Measurements from ENCODE around the gene SUPT3H. TPM values are rescaled to one million over a fixed set of nuclear protein-coding genes. Genes with fewer than 3 reads are reported as not detected.

SUPT3H gene
- total and polyA plus RNA-seq, 4 experiments from 2014 or later: 11.8 to 13.6 (median 12.6) TPM

GRCh38 chr6:45327956-45328522 is 49.7 kb downstream of the SUPT3H start, which contains the start of gene RUNX2:
Gene RUNX2, plus strand, starts transcription at chr6:45328330. Its CDS starts 397 bp downstream, at chr6:45328727.
- no peak for DNase-seq
- CTCF ChIA-PET (ENCODE audit: partially characterized antibody): no interaction called here
- H3K4me1 ChIP-seq (ENCODE audit: insufficient read depth, low read length): peaks cover 16% of the 10 kb centered on the region
- H3K27me3 ChIP-seq (ENCODE audit: insufficient read depth, low read length): no peaks in the 10 kb centered on the region
- no peaks in the 10 kb centered on the region for H3K36me3 ChIP-seq (ENCODE audit: insufficient read depth, low read length)
- no peaks in the 10 kb centered on the region for H3K9me3 Mint-ChIP-seq
- POLR2A ChIA-PET (ENCODE audit: partially characterized antibody): no interaction called here
- no peak within 1 kb of the TSS for H3K27ac ChIP-seq (ENCODE audit: low read depth, low read length)
- H3K9me3 ChIP-seq (ENCODE audit: control insufficient read depth in 1 of 2, low read length in 2 of 2): no peaks in the 10 kb centered on the region
- H3K27ac Mint-ChIP-seq: peak within 1 kb of the TSS in 1 of 7 donors; percentile 3
- H3K27me3 Mint-ChIP-seq: no peaks in the 10 kb centered on the region
- H3K4me1 Mint-ChIP-seq: peaks cover 11 to 26% (median 14%) of the 10 kb centered on the region in 4 donors
- no peak within 1 kb of the TSS for H3K4me3 ChIP-seq (ENCODE audit: low read length in 2 of 2)
- peak within 1 kb of the TSS in 2 of 8 donors; percentile 8 to 13 for H3K4me3 Mint-ChIP-seq
- no peaks in the 10 kb centered on the region for H3K36me3 Mint-ChIP-seq
- intact Hi-C loops (cut with micrococcal nuclease): no loop called here

- no peaks in the 10 kb centered on the region for H3K9me3 Mint-ChIP-seq
- H3K4me3 Mint-ChIP-seq: no peak overlapping the region
- H3K27ac ChIP-seq (ENCODE audit: low read depth, low read length): no peak overlapping the region
- no peaks in the 10 kb centered on the region for H3K27me3 Mint-ChIP-seq
- no peaks in the 10 kb centered on the region for H3K27me3 ChIP-seq (ENCODE audit: insufficient read depth, low read length)
- no peak for DNase-seq
- no peak overlapping the region for H3K27ac Mint-ChIP-seq
- H3K9me3 ChIP-seq (ENCODE audit: control insufficient read depth in 1 of 2, low read length in 2 of 2): no peaks in the 10 kb centered on the region
- H3K4me1 ChIP-seq (ENCODE audit: insufficient read depth, low read length): peaks cover 19% of the 10 kb centered on the region
- no peak overlapping the region for H3K4me3 ChIP-seq (ENCODE audit: low read length in 2 of 2)
- intact Hi-C loops (cut with micrococcal nuclease): no loop called here
- peaks cover 12 to 31% (median 17%) of the 10 kb centered on the region in 4 donors for H3K4me1 Mint-ChIP-seq
- H3K36me3 ChIP-seq (ENCODE audit: insufficient read depth, low read length): no peaks in the 10 kb centered on the region
- ChIA-PET CTCF (ENCODE audit: partially characterized antibody) (no interaction called here), POLR2A (ENCODE audit: partially characterized antibody) (no interaction called here)
- no peaks in the 10 kb centered on the region for H3K36me3 Mint-ChIP-seq
Observed at GRCh38 chr6:45326698-45327417, 50.9 kb downstream of the SUPT3H start.

GRCh38 chr6:45323656-45324224 is 54.0 kb downstream of the SUPT3H start:
- H3K4me1 Mint-ChIP-seq: peaks cover 12 to 37% (median 17%) of the 10 kb centered on the region in 4 donors
- peak in 4 of 5 donors; percentile 21 to 31 (median 26) for DNase-seq
- H3K27me3 Mint-ChIP-seq: no peaks in the 10 kb centered on the region
- H3K9me3 ChIP-seq (ENCODE audit: control insufficient read depth in 1 of 2, low read length in 2 of 2): no peaks in the 10 kb centered on the region
- intact Hi-C loops (cut with micrococcal nuclease): no loop called here
- H3K4me3 Mint-ChIP-seq: peak overlapping the region in 7 of 8 donors; percentile 26 to 64 (median 60)
- H3K4me1 ChIP-seq (ENCODE audit: insufficient read depth, low read length): peaks cover 24% of the 10 kb centered on the region
- ChIA-PET CTCF (ENCODE audit: partially characterized antibody) (interaction anchor here (1.1 to 1.5 kb wide), 3 partner anchors 13 to 668 kb away, joined by 3 to 4 read pairs (median 3); no protein-coding TSS in a partner anchor), POLR2A (ENCODE audit: partially characterized antibody) (interaction anchor here (0.6 to 1.0 kb wide), 3 partner anchors 8 to 168 kb away, joined by 3 to 4 read pairs (median 4); no protein-coding TSS in a partner anchor)
- H3K9me3 Mint-ChIP-seq: no peaks in the 10 kb centered on the region
- no peaks in the 10 kb centered on the region for H3K27me3 ChIP-seq (ENCODE audit: insufficient read depth, low read length)
- H3K36me3 Mint-ChIP-seq: no peaks in the 10 kb centered on the region
- no peaks in the 10 kb centered on the region for H3K36me3 ChIP-seq (ENCODE audit: insufficient read depth, low read length)
- peak overlapping the region in 3 of 7 donors; percentile 50 to 68 (median 57) for H3K27ac Mint-ChIP-seq
- H3K27ac ChIP-seq (ENCODE audit: low read depth, low read length): no peak overlapping the region
- no peak overlapping the region for H3K4me3 ChIP-seq (ENCODE audit: low read length in 2 of 2)

GRCh38 chr6:45320349-45320748 is 57.4 kb downstream of the SUPT3H start:
- Histone ChIP-seq H3K4me1 (ENCODE audit: insufficient read depth, low read length) (peaks cover 24% of the 10 kb centered on the region), H3K36me3 (ENCODE audit: insufficient read depth, low read length) (no peaks in the 10 kb centered on the region), H3K9me3 (ENCODE audit: control insufficient read depth in 1 of 2, low read length in 2 of 2) (no peaks in the 10 kb centered on the region), H3K4me3 (ENCODE audit: low read length in 2 of 2) (no peak overlapping the region), H3K27me3 (ENCODE audit: insufficient read depth, low read length) (no peaks in the 10 kb centered on the region), H3K27ac (ENCODE audit: low read depth, low read length) (no peak overlapping the region)
- Mint-ChIP-seq H3K9me3 (peaks cover 0 to 6% (median 0%) of the 10 kb centered on the region in 8 donors), H3K4me3 (no peak overlapping the region), H3K27ac (no peak overlapping the region), H3K27me3 (no peaks in the 10 kb centered on the region), H3K36me3 (no peaks in the 10 kb centered on the region), H3K4me1 (peaks cover 12 to 25% (median 17%) of the 10 kb centered on the region in 4 donors)
- DNase-seq: no peak
- intact Hi-C loops (cut with micrococcal nuclease): no loop called here
- ChIA-PET CTCF (ENCODE audit: partially characterized antibody) (no interaction called here), POLR2A (ENCODE audit: partially characterized antibody) (no interaction called here)

- POLR2A ChIA-PET (ENCODE audit: partially characterized antibody): no interaction called here
Observed at GRCh38 chr6:45314146-45314545, 63.6 kb downstream of the SUPT3H start.

GRCh38 chr6:45310118-45310788 is 67.5 kb downstream of the SUPT3H start:
- H3K27ac Mint-ChIP-seq: peak overlapping the region; percentile 38 to 87 (median 71)
- Histone ChIP-seq H3K27ac (ENCODE audit: low read depth, low read length) (no peak overlapping the region), H3K4me3 (ENCODE audit: low read length in 2 of 2) (peak overlapping the region in 1 of 2 donors; percentile 11), H3K27me3 (ENCODE audit: insufficient read depth, low read length) (no peaks in the 10 kb centered on the region), H3K9me3 (ENCODE audit: control insufficient read depth in 1 of 2, low read length in 2 of 2) (no peaks in the 10 kb centered on the region), H3K36me3 (ENCODE audit: insufficient read depth, low read length) (no peaks in the 10 kb centered on the region), H3K4me1 (ENCODE audit: insufficient read depth, low read length) (peaks cover 21% of the 10 kb centered on the region)
- peaks cover 0 to 12% of the 10 kb centered on the region in 2 donors for H3K36me3 Mint-ChIP-seq
- H3K4me3 Mint-ChIP-seq: peak overlapping the region; percentile 55 to 79 (median 70)
- H3K4me1 Mint-ChIP-seq: peaks cover 30 to 45% (median 35%) of the 10 kb centered on the region in 4 donors
- ChIA-PET CTCF (ENCODE audit: partially characterized antibody) (interaction anchor here (1.2 to 2.4 kb wide), 7 partner anchors 9 to 835 kb away, joined by 3 to 9 read pairs (median 4); no protein-coding TSS in a partner anchor), POLR2A (ENCODE audit: partially characterized antibody) (interaction anchor here (0.7 to 1.3 kb wide), 5 partner anchors 11 to 381 kb away, joined by 3 to 5 read pairs (median 3); partner anchors contain the start of gene SUPT3H)
- peak; percentile 37 to 52 (median 46) for DNase-seq
- no peaks in the 10 kb centered on the region for H3K27me3 Mint-ChIP-seq
- H3K9me3 Mint-ChIP-seq: peaks cover 0 to 13% (median 0%) of the 10 kb centered on the region in 8 donors
- intact Hi-C loops (cut with micrococcal nuclease): no loop called here

More at GRCh38 chr6:45314146-45314545, 63.6 kb downstream of the SUPT3H start:
- no peak for DNase-seq
- Mint-ChIP-seq H3K9me3 (peaks cover 0 to 11% (median 2%) of the 10 kb centered on the region in 8 donors), H3K27ac (peak overlapping the region in 1 of 7 donors; percentile 38), H3K4me3 (no peak overlapping the region), H3K4me1 (peaks cover 25 to 30% (median 27%) of the 10 kb centered on the region in 4 donors), H3K27me3 (no peaks in the 10 kb centered on the region), H3K36me3 (peaks cover 0 to 6% of the 10 kb centered on the region in 2 donors)
- Histone ChIP-seq H3K27me3 (ENCODE audit: insufficient read depth, low read length) (no peaks in the 10 kb centered on the region), H3K4me3 (ENCODE audit: low read length in 2 of 2) (no peak overlapping the region), H3K27ac (ENCODE audit: low read depth, low read length) (no peak overlapping the region), H3K4me1 (ENCODE audit: insufficient read depth, low read length) (peaks cover 21% of the 10 kb centered on the region), H3K9me3 (ENCODE audit: control insufficient read depth in 1 of 2, low read length in 2 of 2) (no peaks in the 10 kb centered on the region), H3K36me3 (ENCODE audit: insufficient read depth, low read length) (no peaks in the 10 kb centered on the region)
- intact Hi-C loops (cut with micrococcal nuclease): no loop called here
- CTCF ChIA-PET (ENCODE audit: partially characterized antibody): no interaction called here
